Measurements from ENCODE around the gene SLC27A3.

SLC27A3 gene

GRCh38 chr1:153742411-153743142 lies 32.6 kb upstream of the SLC27A3 start:
- H3K27ac ChIP-seq (ENCODE audit: low read depth, low read length), result peak overlapping the region; percentile 2
- no peaks in the 10 kb centered on the region for H3K27me3 ChIP-seq (ENCODE audit: control insufficient read depth in 5 of 5, insufficient read depth in 4 of 5, low read length in 5 of 5)
- H3K9ac ChIP-seq (ENCODE audit: low read length in 5 of 5), result peak overlapping the region in 1 of 5 donors; percentile 48
- H3K4me3 ChIP-seq (ENCODE audit: low read depth in 1 of 5, low read length in 5 of 5), result no peak overlapping the region
- H3K4me1 ChIP-seq (ENCODE audit: control insufficient read depth in 5 of 5, insufficient read depth in 5 of 5, low read length in 5 of 5), result peaks cover 0 to 3% (median 0%) of the 10 kb centered on the region in 5 donors
- no peaks in the 10 kb centered on the region for H3K9me3 ChIP-seq (ENCODE audit: control insufficient read depth in 5 of 5, low read length in 5 of 5)
- H3K36me3 ChIP-seq (ENCODE audit: control insufficient read depth in 5 of 5, insufficient read depth in 5 of 5, low read length in 5 of 5), result peaks cover 29 to 66% (median 54%) of the 10 kb centered on the region in 5 donors

DNA sequence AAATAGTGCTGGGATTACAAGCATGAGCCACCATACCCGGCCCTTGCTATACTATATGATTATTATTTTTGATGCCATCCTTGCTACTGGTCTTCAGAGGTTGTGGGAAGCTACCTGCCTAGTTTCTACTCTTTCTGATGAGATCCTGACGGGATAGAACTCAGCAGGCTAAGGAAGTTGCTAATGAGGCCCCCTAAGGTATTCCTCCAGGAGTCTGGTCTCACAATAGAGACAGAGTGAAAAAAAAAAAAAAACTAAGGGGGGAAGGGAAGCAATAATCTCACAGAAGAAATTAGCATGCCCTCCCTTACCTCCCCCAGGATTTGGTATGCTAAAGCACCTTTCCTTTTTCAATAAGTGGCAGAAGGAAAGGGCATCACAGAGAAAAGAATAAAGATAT lies 29.8 kb upstream of the SLC27A3 start:
- no peaks in the 10 kb centered on the region for H3K9me3 ChIP-seq (ENCODE audit: control insufficient read depth in 5 of 5, low read length in 5 of 5)
- no peaks in the 10 kb centered on the region for H3K27me3 ChIP-seq (ENCODE audit: control insufficient read depth in 5 of 5, insufficient read depth in 4 of 5, low read length in 5 of 5)
- H3K27ac ChIP-seq (ENCODE audit: low read depth, low read length), result no peak overlapping the region
- peaks cover 33 to 82% (median 63%) of the 10 kb centered on the region in 5 donors for H3K36me3 ChIP-seq (ENCODE audit: control insufficient read depth in 5 of 5, insufficient read depth in 5 of 5, low read length in 5 of 5)
- H3K4me1 ChIP-seq (ENCODE audit: control insufficient read depth in 5 of 5, insufficient read depth in 5 of 5, low read length in 5 of 5), result peaks cover 0 to 18% (median 13%) of the 10 kb centered on the region in 5 donors
- no peak overlapping the region for H3K9ac ChIP-seq (ENCODE audit: low read length in 5 of 5)
- no peak overlapping the region for H3K4me3 ChIP-seq (ENCODE audit: low read depth in 1 of 5, low read length in 5 of 5)

DNA sequence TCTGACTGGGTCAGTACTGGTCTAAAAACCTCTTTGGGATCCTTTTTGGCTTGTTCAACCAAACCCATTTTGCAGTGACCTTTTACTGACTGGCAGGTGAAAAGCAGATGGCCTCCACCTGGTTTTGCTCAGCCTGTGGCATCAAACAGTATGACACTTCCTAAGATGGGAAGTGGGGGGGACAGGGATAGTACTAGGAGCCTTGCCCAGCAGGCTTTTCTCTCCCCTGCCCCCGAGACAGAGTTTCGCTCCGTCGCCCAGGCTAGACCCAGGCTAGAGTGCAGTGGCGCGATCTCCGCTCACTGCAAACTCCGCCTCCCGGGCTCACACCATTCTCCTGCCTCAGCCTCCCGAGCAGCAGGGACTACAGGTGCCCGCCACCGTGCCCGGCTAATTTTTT lies 29.0 kb upstream of the SLC27A3 start:
- H3K9ac ChIP-seq (ENCODE audit: low read length in 5 of 5), result no peak overlapping the region
- H3K4me3 ChIP-seq (ENCODE audit: low read depth in 1 of 5, low read length in 5 of 5), result no peak overlapping the region
- no peaks in the 10 kb centered on the region for H3K27me3 ChIP-seq (ENCODE audit: control insufficient read depth in 5 of 5, insufficient read depth in 4 of 5, low read length in 5 of 5)
- peaks cover 3 to 25% (median 20%) of the 10 kb centered on the region in 5 donors for H3K4me1 ChIP-seq (ENCODE audit: control insufficient read depth in 5 of 5, insufficient read depth in 5 of 5, low read length in 5 of 5)
- no peak overlapping the region for H3K27ac ChIP-seq (ENCODE audit: low read depth, low read length)
- peaks cover 35 to 82% (median 62%) of the 10 kb centered on the region in 5 donors for H3K36me3 ChIP-seq (ENCODE audit: control insufficient read depth in 5 of 5, insufficient read depth in 5 of 5, low read length in 5 of 5)
- no peaks in the 10 kb centered on the region for H3K9me3 ChIP-seq (ENCODE audit: control insufficient read depth in 5 of 5, low read length in 5 of 5)

DNA sequence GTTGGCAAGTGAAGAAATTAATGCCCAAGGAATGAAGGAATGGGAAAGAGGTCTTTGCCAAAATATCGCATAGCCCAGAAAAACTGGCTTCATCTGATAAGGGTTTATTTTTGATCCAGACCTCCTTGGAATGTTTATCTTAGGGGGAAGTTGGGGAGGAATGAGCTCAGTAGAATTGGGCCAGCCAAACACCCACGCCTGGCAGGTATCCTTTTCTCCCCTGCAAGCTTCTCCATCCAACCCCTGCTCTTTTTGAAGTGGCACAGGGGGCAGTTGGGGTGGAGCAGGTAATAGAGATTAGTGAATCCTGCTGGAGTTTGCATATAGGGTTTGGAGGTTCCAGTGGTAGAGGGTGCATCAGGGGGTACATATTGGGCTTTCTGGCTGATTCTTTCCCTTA lies 26.3 kb upstream of the SLC27A3 start:
- Histone ChIP-seq H3K4me3 (ENCODE audit: low read depth in 1 of 5, low read length in 5 of 5) (no peak overlapping the region), H3K27ac (ENCODE audit: low read depth, low read length) (peak overlapping the region; percentile 38), H3K9ac (ENCODE audit: low read length in 5 of 5) (no peak overlapping the region), H3K4me1 (ENCODE audit: control insufficient read depth in 5 of 5, insufficient read depth in 5 of 5, low read length in 5 of 5) (peaks cover 9 to 42% (median 28%) of the 10 kb centered on the region in 5 donors), H3K9me3 (ENCODE audit: control insufficient read depth in 5 of 5, low read length in 5 of 5) (no peaks in the 10 kb centered on the region), H3K36me3 (ENCODE audit: control insufficient read depth in 5 of 5, insufficient read depth in 5 of 5, low read length in 5 of 5) (peaks cover 36 to 78% (median 54%) of the 10 kb centered on the region in 5 donors), H3K27me3 (ENCODE audit: control insufficient read depth in 5 of 5, insufficient read depth in 4 of 5, low read length in 5 of 5) (no peaks in the 10 kb centered on the region)

GRCh38 chr1:153749408-153750005 lies 25.7 kb upstream of the SLC27A3 start:
- peaks cover 33 to 78% (median 55%) of the 10 kb centered on the region in 5 donors for H3K36me3 ChIP-seq (ENCODE audit: control insufficient read depth in 5 of 5, insufficient read depth in 5 of 5, low read length in 5 of 5)
- peak overlapping the region in 1 of 5 donors; percentile 20 for H3K9ac ChIP-seq (ENCODE audit: low read length in 5 of 5)
- H3K9me3 ChIP-seq (ENCODE audit: control insufficient read depth in 5 of 5, low read length in 5 of 5), result no peaks in the 10 kb centered on the region
- H3K27me3 ChIP-seq (ENCODE audit: control insufficient read depth in 5 of 5, insufficient read depth in 4 of 5, low read length in 5 of 5), result no peaks in the 10 kb centered on the region
- no peak overlapping the region for H3K4me3 ChIP-seq (ENCODE audit: low read depth in 1 of 5, low read length in 5 of 5)
- peaks cover 9 to 42% (median 28%) of the 10 kb centered on the region in 5 donors for H3K4me1 ChIP-seq (ENCODE audit: control insufficient read depth in 5 of 5, insufficient read depth in 5 of 5, low read length in 5 of 5)
- H3K27ac ChIP-seq (ENCODE audit: low read depth, low read length), result peak overlapping the region; percentile 38

DNA sequence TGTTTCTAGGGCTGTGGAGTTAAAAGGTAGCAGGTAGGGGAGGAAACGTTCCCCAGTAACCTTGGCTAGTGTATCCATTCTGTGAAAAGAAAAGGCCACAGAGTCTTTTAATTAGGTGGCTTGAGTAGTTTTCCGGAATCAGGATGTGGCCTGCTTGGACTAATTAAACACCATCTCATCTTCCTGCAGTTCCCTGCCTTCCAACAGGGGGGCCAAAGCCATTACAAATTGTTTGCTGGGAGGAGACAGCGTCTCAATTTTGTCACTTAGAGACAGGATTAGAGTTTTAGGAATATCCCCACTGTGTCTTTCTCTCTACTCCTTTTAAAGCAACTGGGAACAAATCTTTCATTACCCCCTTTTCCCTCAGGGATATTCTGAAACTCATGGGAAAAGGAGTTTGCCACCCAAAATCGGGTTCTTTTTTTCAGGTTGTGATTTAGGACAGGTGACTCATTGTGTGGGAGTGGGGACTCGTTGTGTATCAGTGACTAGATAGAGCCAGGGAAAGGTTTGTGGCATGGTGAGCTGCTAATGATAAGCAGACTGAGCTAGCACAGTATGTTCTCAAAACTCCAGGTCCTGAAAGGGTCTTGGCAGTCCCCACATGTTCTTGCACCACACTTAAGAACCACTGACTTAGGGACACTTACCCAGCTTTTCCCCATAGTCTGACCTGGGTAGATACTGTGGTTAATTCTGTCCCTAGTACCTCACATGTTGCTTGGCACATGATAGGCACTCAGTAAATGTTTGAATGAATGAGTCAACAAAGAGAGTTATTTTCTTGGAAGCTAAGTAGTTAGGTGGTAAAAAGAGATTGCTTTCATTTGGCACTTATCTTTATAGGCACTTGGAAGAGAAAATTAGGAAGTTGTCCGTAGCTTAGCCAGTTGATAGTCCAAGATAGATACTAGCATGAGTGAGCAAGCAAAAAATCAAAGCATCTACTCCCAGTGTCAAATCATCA lies 24.9 kb upstream of the SLC27A3 start:
- Histone ChIP-seq H3K27ac (ENCODE audit: low read depth, low read length) (peak overlapping the region; percentile 38), H3K27me3 (ENCODE audit: control insufficient read depth in 5 of 5, insufficient read depth in 4 of 5, low read length in 5 of 5) (no peaks in the 10 kb centered on the region), H3K9ac (ENCODE audit: low read length in 5 of 5) (peak overlapping the region in 2 of 5 donors; percentile 4 to 20), H3K36me3 (ENCODE audit: control insufficient read depth in 5 of 5, insufficient read depth in 5 of 5, low read length in 5 of 5) (peaks cover 34 to 82% (median 60%) of the 10 kb centered on the region in 5 donors), H3K4me1 (ENCODE audit: control insufficient read depth in 5 of 5, insufficient read depth in 5 of 5, low read length in 5 of 5) (peaks cover 9 to 42% (median 28%) of the 10 kb centered on the region in 5 donors), H3K4me3 (ENCODE audit: low read depth in 1 of 5, low read length in 5 of 5) (no peak overlapping the region), H3K9me3 (ENCODE audit: control insufficient read depth in 5 of 5, low read length in 5 of 5) (no peaks in the 10 kb centered on the region)

GRCh38 chr1:153752072-153752471 lies 23.1 kb upstream of the SLC27A3 start:
- no peak overlapping the region for H3K4me3 ChIP-seq (ENCODE audit: low read depth in 1 of 5, low read length in 5 of 5)
- peak overlapping the region; percentile 79 for H3K27ac ChIP-seq (ENCODE audit: low read depth, low read length)
- H3K36me3 ChIP-seq (ENCODE audit: control insufficient read depth in 5 of 5, insufficient read depth in 5 of 5, low read length in 5 of 5), result peaks cover 31 to 82% (median 63%) of the 10 kb centered on the region in 5 donors
- no peaks in the 10 kb centered on the region for H3K9me3 ChIP-seq (ENCODE audit: control insufficient read depth in 5 of 5, low read length in 5 of 5)
- peak overlapping the region in 3 of 5 donors; percentile 0 to 13 (median 2) for H3K9ac ChIP-seq (ENCODE audit: low read length in 5 of 5)
- no peaks in the 10 kb centered on the region for H3K27me3 ChIP-seq (ENCODE audit: control insufficient read depth in 5 of 5, insufficient read depth in 4 of 5, low read length in 5 of 5)
- peaks cover 9 to 42% (median 28%) of the 10 kb centered on the region in 5 donors for H3K4me1 ChIP-seq (ENCODE audit: control insufficient read depth in 5 of 5, insufficient read depth in 5 of 5, low read length in 5 of 5)

DNA sequence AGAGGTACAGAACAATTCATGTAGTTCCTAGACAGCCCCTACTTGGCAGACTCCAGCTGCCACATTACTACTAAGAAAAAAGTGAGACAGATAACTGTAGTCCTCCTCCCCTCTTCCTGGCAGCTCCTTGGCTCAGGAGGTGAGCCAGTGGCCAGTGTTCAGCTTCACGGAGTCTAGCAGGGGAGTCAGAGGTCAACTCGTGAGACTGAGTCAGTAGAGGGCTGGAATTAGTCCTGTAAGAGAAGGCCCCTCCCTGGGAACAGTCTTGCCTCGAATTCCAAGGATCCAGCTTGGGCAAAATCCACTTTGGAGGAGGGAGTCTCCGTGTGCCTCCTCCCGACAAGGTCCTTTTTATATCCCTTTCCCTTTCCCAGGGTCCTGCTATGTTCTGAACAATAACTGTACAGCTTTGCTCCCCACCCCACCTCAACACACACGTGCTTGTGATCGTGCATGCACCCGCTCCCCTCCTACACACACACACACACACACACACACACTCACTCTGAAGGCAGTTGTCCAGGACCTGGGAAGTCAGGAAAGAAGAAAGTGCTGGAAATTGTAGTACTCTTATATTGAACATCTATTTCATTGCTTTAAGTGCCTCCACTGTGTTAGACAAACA lies 22.5 kb upstream of the SLC27A3 start:
- H3K9ac ChIP-seq (ENCODE audit: low read length in 5 of 5), result peak overlapping the region in 2 of 5 donors; percentile 3 to 31
- H3K27ac ChIP-seq (ENCODE audit: low read depth, low read length), result peak overlapping the region; percentile 79
- H3K36me3 ChIP-seq (ENCODE audit: control insufficient read depth in 5 of 5, insufficient read depth in 5 of 5, low read length in 5 of 5), result peaks cover 27 to 82% (median 63%) of the 10 kb centered on the region in 5 donors
- no peaks in the 10 kb centered on the region for H3K9me3 ChIP-seq (ENCODE audit: control insufficient read depth in 5 of 5, low read length in 5 of 5)
- H3K4me3 ChIP-seq (ENCODE audit: low read depth in 1 of 5, low read length in 5 of 5), result no peak overlapping the region
- no peaks in the 10 kb centered on the region for H3K27me3 ChIP-seq (ENCODE audit: control insufficient read depth in 5 of 5, insufficient read depth in 4 of 5, low read length in 5 of 5)
- peaks cover 9 to 42% (median 28%) of the 10 kb centered on the region in 5 donors for H3K4me1 ChIP-seq (ENCODE audit: control insufficient read depth in 5 of 5, insufficient read depth in 5 of 5, low read length in 5 of 5)

- peak overlapping the region in 1 of 5 donors; percentile 11 for H3K9ac ChIP-seq (ENCODE audit: low read length in 5 of 5)
- no peak overlapping the region for H3K4me3 ChIP-seq (ENCODE audit: low read depth in 1 of 5, low read length in 5 of 5)
- H3K36me3 ChIP-seq (ENCODE audit: control insufficient read depth in 5 of 5, insufficient read depth in 5 of 5, low read length in 5 of 5), result peaks cover 26 to 82% (median 67%) of the 10 kb centered on the region in 5 donors
- H3K4me1 ChIP-seq (ENCODE audit: control insufficient read depth in 5 of 5, insufficient read depth in 5 of 5, low read length in 5 of 5), result peaks cover 9 to 38% (median 28%) of the 10 kb centered on the region in 5 donors
- no peaks in the 10 kb centered on the region for H3K9me3 ChIP-seq (ENCODE audit: control insufficient read depth in 5 of 5, low read length in 5 of 5)
- H3K27me3 ChIP-seq (ENCODE audit: control insufficient read depth in 5 of 5, insufficient read depth in 4 of 5, low read length in 5 of 5), result no peaks in the 10 kb centered on the region
- no peak overlapping the region for H3K27ac ChIP-seq (ENCODE audit: low read depth, low read length)
Measured at GRCh38 chr1:153754266-153754665, 20.9 kb upstream of the SLC27A3 start.
